ENCODE measurements around the gene BIRC3.

BIRC3 gene

GRCh38 chr11:102317768-102318103 lies 452 bp downstream of the BIRC3 start:
- H3K4me1 ChIP-seq (ENCODE audit: low read length): peaks cover 69% of the 10 kb centered on the region
- peak overlapping the region; percentile 91 for H3K4me3 ChIP-seq (ENCODE audit: low read length)
- H3K36me3 ChIP-seq (replicated peaks; ENCODE audit: low read depth, low read length): peaks cover 26% of the 10 kb centered on the region
- H3K27ac ChIP-seq (ENCODE audit: low read length): peak overlapping the region; percentile 98
- TF ChIP-seq EZH2phosphoT487 (IDR thresholded peaks at IDR 0.05; ENCODE audit: low read depth) (no peak), CTCF (IDR thresholded peaks at IDR 0.05; ENCODE audit: low read depth, low read length) (no peak)
- no peak overlapping the region for H2AFZ ChIP-seq (ENCODE audit: low read depth, low read length)
- no peaks in the 10 kb centered on the region for H3K27me3 ChIP-seq (ENCODE audit: low read depth, low read length)
- H4K20me1 ChIP-seq (ENCODE audit: insufficient read depth, low read length): peaks cover 34% of the 10 kb centered on the region
- H3K79me2 ChIP-seq (ENCODE audit: low read length): peaks cover 54% of the 10 kb centered on the region
- H3K9ac ChIP-seq (ENCODE audit: low read length): peak overlapping the region; percentile 87
- no peaks in the 10 kb centered on the region for H3K9me3 ChIP-seq (ENCODE audit: insufficient read depth, low read length)
- H3K4me2 ChIP-seq (ENCODE audit: low read length): peak overlapping the region; percentile 90

- Histone ChIP-seq H3K4me1 (ENCODE audit: low read length) (peaks cover 62% of the 10 kb centered on the region), H3K9me3 (ENCODE audit: insufficient read depth, low read length) (no peaks in the 10 kb centered on the region), H4K20me1 (ENCODE audit: insufficient read depth, low read length) (peaks cover 37% of the 10 kb centered on the region), H3K36me3 (replicated peaks; ENCODE audit: low read depth, low read length) (peaks cover 30% of the 10 kb centered on the region), H3K4me2 (ENCODE audit: low read length) (peak overlapping the region; percentile 90), H3K79me2 (ENCODE audit: low read length) (peaks cover 62% of the 10 kb centered on the region), H3K27me3 (ENCODE audit: low read depth, low read length) (no peaks in the 10 kb centered on the region), H3K4me3 (ENCODE audit: low read length) (peak overlapping the region; percentile 91), H2AFZ (ENCODE audit: low read depth, low read length) (no peak overlapping the region), H3K9ac (ENCODE audit: low read length) (peak overlapping the region; percentile 87), H3K27ac (ENCODE audit: low read length) (peak overlapping the region; percentile 98)
- TF ChIP-seq EZH2phosphoT487 (IDR thresholded peaks at IDR 0.05; ENCODE audit: low read depth): no peak
- peak; percentile 36 for TF ChIP-seq CTCF (IDR thresholded peaks at IDR 0.05; ENCODE audit: low read depth, low read length)
These were observed 1.2 kb downstream of the BIRC3 start for GRCh38 chr11:102318469-102318868.

GRCh38 chr11:102319544-102319943 lies 2.3 kb downstream of the BIRC3 start:
- no peaks in the 10 kb centered on the region for H3K9me3 ChIP-seq (ENCODE audit: insufficient read depth, low read length)
- no peaks in the 10 kb centered on the region for H3K27me3 ChIP-seq (ENCODE audit: low read depth, low read length)
- H3K4me1 ChIP-seq (ENCODE audit: low read length): peaks cover 51% of the 10 kb centered on the region
- H3K36me3 ChIP-seq (replicated peaks; ENCODE audit: low read depth, low read length): peaks cover 36% of the 10 kb centered on the region
- H4K20me1 ChIP-seq (ENCODE audit: insufficient read depth, low read length): peaks cover 48% of the 10 kb centered on the region
- peak overlapping the region; percentile 98 for H3K27ac ChIP-seq (ENCODE audit: low read length)
- H2AFZ ChIP-seq (ENCODE audit: low read depth, low read length): no peak overlapping the region
- peak overlapping the region; percentile 90 for H3K4me2 ChIP-seq (ENCODE audit: low read length)
- H3K9ac ChIP-seq (ENCODE audit: low read length): peak overlapping the region; percentile 87
- peaks cover 71% of the 10 kb centered on the region for H3K79me2 ChIP-seq (ENCODE audit: low read length)
- peak overlapping the region; percentile 91 for H3K4me3 ChIP-seq (ENCODE audit: low read length)
- no peak for TF ChIP-seq CTCF (IDR thresholded peaks at IDR 0.05; ENCODE audit: low read depth, low read length)
- TF ChIP-seq EZH2phosphoT487 (IDR thresholded peaks at IDR 0.05; ENCODE audit: low read depth): no peak

- H3K9ac ChIP-seq (ENCODE audit: low read length): peak overlapping the region; percentile 87; the same call in 1 of the 2 replicates
- H3K27me3 ChIP-seq (ENCODE audit: low read depth, low read length): no peaks in the 10 kb centered on the region
- H3K4me1 ChIP-seq (ENCODE audit: low read length): peaks cover 45% of the 10 kb centered on the region
- peak overlapping the region; percentile 91 for H3K4me3 ChIP-seq (ENCODE audit: low read length)
- peak overlapping the region; percentile 16; the same call in 1 of the 2 replicates for H3K27ac ChIP-seq (ENCODE audit: low read length)
- peak overlapping the region; percentile 90 for H3K4me2 ChIP-seq (ENCODE audit: low read length)
- peaks cover 41% of the 10 kb centered on the region for H3K36me3 ChIP-seq (replicated peaks; ENCODE audit: low read depth, low read length)
- peaks cover 78% of the 10 kb centered on the region for H3K79me2 ChIP-seq (ENCODE audit: low read length)
- no peak overlapping the region for H2AFZ ChIP-seq (ENCODE audit: low read depth, low read length)
- H4K20me1 ChIP-seq (ENCODE audit: insufficient read depth, low read length): peaks cover 53% of the 10 kb centered on the region
- H3K9me3 ChIP-seq (ENCODE audit: insufficient read depth, low read length): no peaks in the 10 kb centered on the region
- TF ChIP-seq EZH2phosphoT487 (IDR thresholded peaks at IDR 0.05; ENCODE audit: low read depth) (no peak), CTCF (IDR thresholded peaks at IDR 0.05; ENCODE audit: low read depth, low read length) (no peak)
These were observed 2.9 kb downstream of the BIRC3 start for GRCh38 chr11:102320188-102320587.
